ENCODE data around the gene FADS1. TPM values are rescaled to one million over a fixed set of nuclear protein-coding genes. Genes with fewer than 3 reads are reported as not detected.

FADS1 gene
- total RNA-seq, 2 experiments from 2014 or later = 18.3 to 19.1 TPM

DNA sequence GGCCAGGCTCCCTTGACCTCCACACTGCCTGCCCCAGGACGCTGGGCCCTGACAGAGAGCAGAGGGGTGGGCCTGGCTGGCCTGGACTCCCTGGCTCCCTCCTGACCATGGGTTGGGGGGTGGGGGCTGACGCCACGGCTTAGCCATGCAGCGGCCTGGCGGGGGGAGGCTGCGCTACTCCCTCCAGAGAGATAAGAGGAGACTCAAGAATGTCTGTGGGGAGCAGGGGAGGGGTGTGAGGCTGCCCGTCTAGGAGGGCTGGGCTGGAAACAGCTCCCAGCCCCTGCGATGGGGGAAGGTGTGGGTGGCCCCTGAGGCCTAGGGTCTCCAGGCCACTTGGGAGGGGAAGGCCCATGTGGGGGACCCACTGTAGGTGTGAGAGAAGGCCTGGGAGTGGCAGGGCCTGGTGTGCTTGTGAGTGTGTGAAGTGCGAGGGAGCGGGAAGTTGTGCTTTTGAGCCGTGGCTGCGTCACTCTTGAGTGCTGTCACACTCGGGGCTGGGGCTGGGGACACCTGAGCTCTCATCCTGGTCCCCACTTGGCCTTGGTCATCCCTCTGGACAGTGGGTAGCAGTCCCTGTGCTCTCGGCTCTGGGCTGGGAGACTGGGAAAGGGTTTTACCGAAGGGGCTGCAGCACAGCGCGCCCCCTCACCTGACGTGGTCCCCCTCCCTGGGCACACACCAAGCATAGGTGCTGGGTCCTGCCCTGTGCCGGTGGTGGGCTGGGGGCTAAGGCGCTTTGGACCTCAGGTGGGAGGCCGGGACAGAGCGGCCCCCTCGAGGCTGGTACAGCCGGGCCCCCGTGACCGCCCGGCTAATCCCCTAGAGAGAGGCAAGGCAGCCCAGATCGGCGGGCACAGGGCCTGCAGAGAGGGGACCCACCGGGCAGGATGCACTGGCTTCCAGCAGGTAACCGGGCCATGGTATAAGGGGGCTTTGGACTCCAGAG, 62.0 kb downstream of the FADS1 start:
- ChIA-PET POLR2A (no interaction called here), CTCF (interaction anchor here (1.0 to 1.4 kb wide), 3 partner anchors 12 to 32 kb away, joined by 3 to 4 read pairs (median 3); no protein-coding TSS in a partner anchor)

DNA sequence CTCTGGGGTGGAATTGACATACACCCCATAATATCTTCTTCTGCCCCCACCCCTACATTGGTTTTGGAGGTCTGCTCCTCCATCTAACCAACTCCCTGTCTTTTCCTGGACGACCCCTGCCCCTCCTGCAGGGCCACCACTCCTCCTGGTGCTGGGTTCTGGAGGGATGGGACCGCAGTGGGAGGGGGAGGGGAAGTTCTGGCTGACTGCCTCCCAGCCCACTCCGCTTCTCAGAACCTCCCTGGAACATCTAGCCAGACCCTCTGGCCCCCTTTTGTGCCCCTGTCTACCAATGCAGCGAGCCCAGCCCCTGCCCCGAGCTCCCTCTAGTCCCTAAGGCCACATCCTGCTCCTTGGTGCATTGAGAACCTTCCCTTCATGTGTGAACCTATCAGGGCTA, 63.1 kb downstream of the FADS1 start:
- ChIA-PET POLR2A (no interaction called here), CTCF (interaction anchor here (1.3 to 1.7 kb wide), 3 partner anchors 11 to 33 kb away, joined by 3 to 4 read pairs (median 4); no protein-coding TSS in a partner anchor)

DNA sequence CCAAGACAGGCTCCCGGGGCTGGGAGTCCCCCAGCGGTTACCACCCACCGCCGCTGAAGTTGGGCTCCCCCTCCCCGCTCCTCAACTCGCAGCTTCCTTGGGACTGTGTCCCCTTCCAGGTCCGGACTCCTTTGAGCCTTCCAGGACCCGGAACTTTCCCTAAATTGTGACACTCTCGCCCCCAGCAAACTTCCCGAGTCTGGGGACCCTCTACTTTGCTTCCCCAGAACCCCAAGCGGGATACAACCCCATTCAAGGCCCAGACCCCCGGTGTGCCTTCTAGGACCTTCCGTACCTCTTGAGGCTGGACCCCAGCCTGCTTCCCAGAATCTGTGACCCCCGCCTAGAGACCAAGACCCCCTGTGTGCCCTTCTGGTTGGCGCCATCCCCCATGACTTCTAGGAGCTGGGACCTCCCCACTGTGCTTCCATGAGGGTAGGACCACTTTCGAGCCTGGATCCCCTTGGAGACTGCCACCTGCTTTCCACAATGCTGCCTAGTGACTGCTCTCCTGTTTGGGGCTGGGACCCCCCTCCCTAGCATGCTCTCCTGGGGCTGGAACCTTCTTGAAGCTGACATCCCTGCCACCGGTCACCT, 63.8 kb downstream of the FADS1 start:
- CTCF ChIA-PET = interaction anchor here (0.6 to 1.7 kb wide), 3 partner anchors 11 to 87 kb away, joined by 3 to 4 read pairs (median 4); no protein-coding TSS in a partner anchor

DNA sequence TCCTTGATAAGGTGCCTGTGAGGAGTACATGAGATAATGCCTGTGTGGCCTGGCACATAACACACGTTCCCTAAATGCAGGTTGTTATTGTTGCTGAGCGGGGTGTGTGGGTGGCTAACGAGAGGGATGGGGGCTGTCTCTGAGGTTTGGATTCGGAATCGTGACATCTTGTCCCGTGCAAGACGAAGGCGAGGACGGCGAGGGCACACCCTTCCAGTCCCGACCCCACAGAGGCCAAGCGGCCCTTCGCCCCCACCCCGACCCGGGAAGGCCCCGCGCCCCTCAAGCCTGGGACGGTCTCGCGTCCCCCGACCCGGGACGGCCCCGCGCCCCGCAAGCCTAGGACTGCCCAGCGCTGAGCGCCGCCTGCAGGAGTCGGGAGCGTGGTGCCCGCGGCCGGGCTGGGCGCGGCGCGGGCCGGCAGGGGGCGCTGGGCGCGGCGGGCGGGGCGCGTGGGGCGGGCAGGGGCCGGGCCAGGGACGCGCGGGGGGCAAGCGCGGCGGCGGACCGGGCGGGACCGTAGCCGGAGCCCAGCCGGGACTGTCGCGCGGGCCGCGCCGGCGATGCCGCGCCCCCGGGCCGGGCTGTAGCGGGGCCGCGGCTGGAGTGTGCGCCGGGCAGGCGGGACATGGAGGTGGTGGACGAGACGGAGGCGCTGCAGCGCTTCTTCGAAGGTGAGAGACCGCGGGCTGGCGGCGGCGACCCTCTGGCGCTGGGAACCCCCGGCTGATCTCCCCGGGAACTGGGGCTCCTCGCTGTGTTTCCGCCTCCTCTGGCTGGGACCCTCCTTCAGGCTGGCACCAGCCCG, 64.5 kb downstream of the FADS1 start, which contains the start of gene MYRF:
Gene MYRF, plus strand, starts transcription at position 520 of the 808 bp plus-strand sequence. Its CDS starts 109 bp downstream, at position 629.
- POLR2A ChIA-PET = no interaction called here
- CTCF ChIA-PET = interaction anchor here (1.3 to 1.7 kb wide), 2 partner anchors 12 to 34 kb away, joined by 3 to 4 read pairs; no protein-coding TSS in a partner anchor

More for the DNA sequence above, 63.8 kb downstream of the FADS1 start:
- POLR2A ChIA-PET = no interaction called here

DNA sequence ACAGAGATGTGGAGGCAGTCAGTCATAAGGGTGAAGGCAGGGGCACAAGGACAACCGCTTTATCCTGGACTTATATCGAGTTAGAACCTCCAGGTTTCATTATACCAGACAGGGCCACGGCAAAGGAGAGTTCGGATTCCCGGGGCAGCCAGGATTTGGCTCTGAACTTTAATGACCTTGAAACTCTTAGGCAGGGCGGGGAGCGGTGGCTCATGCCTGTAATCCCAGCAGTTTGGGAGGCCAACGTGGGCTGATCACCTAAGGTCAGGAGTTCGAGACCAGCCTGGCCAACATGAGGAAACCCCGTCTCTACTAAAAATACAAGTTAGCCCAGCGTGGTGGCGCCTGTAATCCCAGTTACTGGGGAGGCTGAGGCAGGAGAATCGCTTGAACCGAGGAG, 65.4 kb downstream of the FADS1 start:
- POLR2A ChIA-PET = interaction anchor here (0.6 kb wide), 1 partner anchor 8 kb away, joined by 6 read pairs; no protein-coding TSS in a partner anchor
- CTCF ChIA-PET = interaction anchor here (0.9 kb wide), 1 partner anchor 21 kb away, joined by 6 read pairs; no protein-coding TSS in a partner anchor

DNA sequence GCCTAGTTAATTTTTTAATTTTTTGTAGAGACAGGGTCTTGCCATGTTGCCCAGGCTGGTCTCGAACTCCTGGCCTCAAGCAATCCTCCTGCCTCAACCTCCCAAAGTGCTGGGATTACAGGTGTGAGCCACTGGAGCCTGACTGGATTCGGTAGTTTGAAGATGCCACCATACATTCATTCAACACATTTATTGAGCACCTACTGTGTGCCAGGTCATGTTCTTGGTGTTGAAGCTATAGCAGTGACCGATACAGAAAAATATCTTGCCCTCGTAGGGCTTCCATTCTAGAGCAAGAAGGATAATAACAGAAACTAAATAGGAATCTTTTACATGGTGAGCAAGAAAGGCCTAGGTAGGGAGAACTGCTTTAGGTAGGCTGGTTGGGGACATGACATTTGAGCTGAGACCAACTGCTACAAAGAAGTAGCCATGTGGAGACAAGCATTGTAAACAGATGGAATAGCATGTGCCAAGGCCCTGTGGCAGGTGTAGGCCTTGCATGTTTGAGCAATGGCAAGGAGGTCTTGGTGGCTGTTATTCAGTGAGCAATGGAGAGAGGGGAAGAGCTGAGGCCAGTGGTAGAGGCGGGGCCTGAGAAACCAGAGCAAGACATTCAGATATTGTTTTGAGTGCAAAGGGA, 66.1 kb downstream of the FADS1 start:
- ChIA-PET CTCF (interaction anchor here (0.6 to 1.7 kb wide), 4 partner anchors 22 to 360 kb away, joined by 3 to 6 read pairs (median 4); no protein-coding TSS in a partner anchor), POLR2A (no interaction called here)

Other genes with a start within 250 kb of the FADS1 start
- under 1 TPM in 1 of 2 experiments, not detected in 1; 0.15 TPM for gene SYT7, start 235.9 kb downstream of the FADS1 start, total RNA-seq
- gene DAGLA, start 136.6 kb downstream of the FADS1 start, total RNA-seq = under 1 TPM; 0.06 to 0.13 TPM
- gene MYRF, start 64.4 kb downstream of the FADS1 start, total RNA-seq = 1 to 10 TPM in 1 of 2 experiments, under 1 TPM in 1; 0.91 to 1.0 TPM
- 100 to 1,000 TPM; 152 to 160 TPM for gene TMEM258, start 24.4 kb downstream of the FADS1 start, total RNA-seq
- 100 to 1,000 TPM; 132 to 137 TPM for gene FEN1, start 24.1 kb downstream of the FADS1 start, total RNA-seq
- gene FADS2, start 11.3 kb upstream of the FADS1 start, total RNA-seq = 10 to 100 TPM; 45.6 to 46.1 TPM
- 1 to 10 TPM; 8.2 to 9.7 TPM for gene FADS3, start 74.5 kb upstream of the FADS1 start, total RNA-seq
- not detected for gene RAB3IL1, start 100.6 kb upstream of the FADS1 start, total RNA-seq
- gene BEST1, start 133.3 kb upstream of the FADS1 start, total RNA-seq = not detected
- 100 to 1,000 TPM; 543 to 554 TPM for gene FTH1, start 150.6 kb upstream of the FADS1 start, total RNA-seq